HG03469 (cell line): ENCODE results near the gene PAX9.

Experiments
- ATAC-seq: cut with Tn5 transposase; IDR thresholded peaks from one replicate; pipeline ENCODE4 v1.9.1; 2021; ENCODE audit warnings: mild to moderate bottlenecking, moderate library complexity, moderate number of reproducible peaks; ENCODE audit not compliant: unreplicated experiment

Gene PAX9

GRCh38 chr14:36655963-36656686, 5.5 kb upstream of the PAX9 start:
- no peak for ATAC-seq

DNA sequence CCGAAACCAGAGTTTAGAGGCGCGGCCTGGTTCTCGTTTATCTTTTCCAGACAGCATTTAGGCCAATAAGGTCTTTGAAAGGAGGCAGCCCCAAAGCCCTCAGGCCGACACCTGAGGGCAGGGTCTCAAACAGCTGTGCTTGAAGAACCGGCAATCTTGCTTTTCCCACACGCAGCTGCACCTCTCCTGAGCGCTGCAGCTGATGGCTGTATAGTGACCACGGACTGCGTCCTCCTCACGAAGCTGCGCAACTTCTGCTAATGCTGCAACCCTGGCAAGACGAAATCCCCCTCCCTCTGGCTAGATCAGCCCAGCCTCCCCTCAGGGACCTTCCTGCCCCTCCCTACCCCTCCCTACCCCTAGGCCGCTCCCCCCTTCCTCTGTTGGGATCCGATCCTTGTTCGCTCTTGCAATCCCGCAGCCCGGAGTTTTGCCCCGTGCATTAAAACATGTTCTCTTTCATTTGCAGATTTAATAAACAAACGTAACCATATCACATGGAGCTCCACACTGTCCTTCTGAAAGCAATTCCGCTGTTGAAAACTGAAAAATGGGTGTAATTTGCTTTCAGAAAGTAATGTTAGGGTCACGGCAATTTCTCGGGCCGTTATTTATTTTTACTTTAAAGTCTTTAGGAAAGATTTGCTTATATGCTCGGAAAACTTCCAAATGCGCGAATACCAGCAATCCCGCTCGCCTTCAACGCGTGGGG, 4.8 kb upstream of the PAX9 start:
- ATAC-seq = no peak

DNA sequence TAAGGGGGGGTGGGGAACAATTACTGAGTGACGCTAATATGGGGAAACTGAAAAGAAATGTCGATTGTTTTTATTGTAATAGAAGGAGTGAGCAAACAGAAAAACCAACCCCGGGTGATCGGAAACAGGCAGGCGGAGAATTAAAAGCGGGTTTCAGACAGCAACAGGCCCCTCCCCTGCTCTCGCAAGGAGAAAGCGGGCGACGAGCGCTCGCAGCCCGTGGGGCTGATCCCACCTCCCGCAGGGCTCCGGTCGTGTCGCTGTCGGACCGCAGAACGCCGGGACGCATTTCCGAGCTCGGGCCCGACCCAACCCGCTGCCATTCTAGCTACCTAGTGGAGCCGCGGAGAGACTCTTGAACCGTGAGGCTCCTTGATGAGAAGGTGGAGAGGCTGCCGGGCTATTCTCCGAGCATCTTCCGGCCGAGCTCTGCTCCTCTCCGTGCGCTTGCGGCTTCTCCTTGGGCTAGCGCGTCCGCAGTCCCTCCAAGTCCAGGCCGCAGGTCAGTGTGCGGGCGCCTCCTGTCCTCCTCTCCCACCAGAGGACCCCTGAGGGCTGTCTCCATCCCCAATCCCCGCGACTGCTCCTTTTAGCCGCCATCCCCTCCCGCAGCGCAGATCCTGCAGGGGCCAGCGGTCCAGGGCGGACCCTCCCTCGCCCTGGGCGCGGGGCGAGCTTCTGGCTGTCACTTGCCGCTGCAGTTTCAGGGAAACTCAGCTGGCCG, 4.1 kb upstream of the PAX9 start:
- no peak for ATAC-seq

DNA sequence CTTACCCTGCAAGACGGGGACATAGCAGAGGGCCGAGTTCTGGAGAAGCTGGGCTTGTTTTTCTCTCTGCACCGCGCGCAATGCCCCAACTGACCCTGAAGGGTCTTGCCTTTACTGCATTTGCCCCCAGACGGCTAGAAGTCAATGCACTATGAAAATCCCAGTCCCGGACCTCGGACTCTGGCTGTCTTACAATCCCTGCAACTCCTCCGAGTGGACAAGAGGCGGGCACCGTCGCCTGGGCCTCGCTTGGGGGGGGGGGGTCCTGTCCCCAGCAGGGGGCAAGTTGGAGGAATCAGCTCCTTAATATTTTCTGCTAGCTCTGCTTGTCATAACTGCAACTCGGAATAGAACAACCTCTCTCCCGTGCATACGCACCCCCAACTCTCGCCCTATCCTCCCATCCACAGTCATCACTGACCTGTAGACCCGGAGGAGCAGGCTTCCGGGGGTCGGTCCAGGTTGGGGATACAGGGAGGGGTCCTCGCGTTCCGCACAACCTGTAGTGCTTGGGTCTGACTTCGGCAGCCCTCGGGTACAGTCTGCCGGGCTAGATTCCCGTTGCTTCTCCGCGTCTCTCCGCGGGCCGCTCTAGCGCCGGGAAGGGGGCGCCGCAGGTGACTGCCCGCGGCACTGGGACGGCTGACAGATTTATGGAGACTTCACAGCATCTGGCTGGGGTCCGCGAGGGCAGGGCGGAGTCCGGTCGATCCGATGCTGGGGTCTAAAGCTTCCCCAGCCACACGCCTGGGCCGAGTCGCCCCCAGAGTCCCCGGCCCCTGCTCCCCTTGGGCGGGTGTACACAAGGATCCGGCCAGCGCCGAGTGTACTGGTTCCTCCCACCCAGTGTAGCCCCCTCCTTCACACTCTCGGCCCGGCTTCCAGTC, 3.3 kb upstream of the PAX9 start:
- no peak for ATAC-seq

- no peak for ATAC-seq
Measured at GRCh38 chr14:36659010-36659821, 2.4 kb upstream of the PAX9 start.

DNA sequence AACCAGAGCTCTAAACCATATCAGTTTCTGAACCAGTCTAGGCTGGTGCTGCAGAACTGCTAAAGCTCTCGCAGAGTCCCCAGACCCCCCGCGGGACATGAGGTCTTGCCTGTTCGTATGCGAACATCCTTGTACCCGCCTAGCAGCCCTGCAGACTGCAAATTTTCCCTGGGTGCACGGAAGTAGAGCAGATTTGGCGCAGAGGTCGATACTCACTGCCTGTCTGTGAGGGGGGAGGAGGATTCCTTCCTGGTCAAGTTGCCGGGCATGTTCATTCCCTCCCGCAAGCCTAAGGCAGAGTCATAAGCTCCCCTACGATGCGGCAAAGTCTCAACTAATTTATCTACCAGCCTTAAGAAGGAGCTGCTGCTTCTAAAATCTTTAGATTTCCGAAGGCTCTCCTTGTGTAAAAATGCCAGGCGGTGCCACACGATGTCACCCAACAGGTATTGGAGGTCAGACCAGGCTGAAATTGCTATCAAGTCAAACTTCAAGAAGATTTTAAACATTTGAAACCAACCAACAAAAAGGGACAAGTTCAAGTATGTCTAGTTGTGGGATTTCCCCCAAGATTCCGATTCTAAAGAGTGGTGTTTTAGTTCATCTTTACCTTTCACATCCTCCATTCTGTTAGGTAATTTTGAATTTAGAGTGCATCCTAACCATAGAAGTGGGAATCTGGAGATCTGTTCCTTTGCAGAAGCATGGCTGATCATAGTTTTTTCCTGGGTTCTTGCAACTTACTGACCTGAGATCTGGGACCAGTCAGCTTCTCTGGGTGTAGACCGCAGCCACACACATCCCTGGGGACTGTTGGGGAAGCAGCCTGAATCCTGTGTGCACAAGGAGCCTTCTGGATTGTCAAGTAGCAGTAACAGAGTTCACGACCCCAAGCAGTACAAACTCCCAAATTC, 1.6 kb upstream of the PAX9 start:
- ATAC-seq = no peak

GRCh38 chr14:36660736-36661505, 739 bp upstream of the PAX9 start:
- ATAC-seq = no peak

DNA sequence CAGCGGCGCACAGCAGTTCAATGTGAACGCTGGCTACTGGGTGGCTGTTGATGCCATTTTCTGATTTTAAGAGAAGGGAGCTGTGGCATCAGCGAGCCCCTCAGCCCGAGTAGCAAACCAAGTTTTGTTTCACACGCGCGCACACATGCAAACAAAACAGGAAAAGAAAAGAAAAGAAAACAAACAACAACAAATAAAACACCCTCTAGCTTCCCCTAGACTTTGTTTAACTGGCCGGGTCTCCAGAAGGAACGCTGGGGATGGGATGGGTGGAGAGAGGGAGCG, 540 bp downstream of the PAX9 start:
- no peak for ATAC-seq

- no peak for ATAC-seq
Measured at GRCh38 chr14:36662543-36663403, 1.1 kb downstream of the PAX9 start.

GRCh38 chr14:36663404-36664321, 2.0 kb downstream of the PAX9 start:
- ATAC-seq = no peak

DNA sequence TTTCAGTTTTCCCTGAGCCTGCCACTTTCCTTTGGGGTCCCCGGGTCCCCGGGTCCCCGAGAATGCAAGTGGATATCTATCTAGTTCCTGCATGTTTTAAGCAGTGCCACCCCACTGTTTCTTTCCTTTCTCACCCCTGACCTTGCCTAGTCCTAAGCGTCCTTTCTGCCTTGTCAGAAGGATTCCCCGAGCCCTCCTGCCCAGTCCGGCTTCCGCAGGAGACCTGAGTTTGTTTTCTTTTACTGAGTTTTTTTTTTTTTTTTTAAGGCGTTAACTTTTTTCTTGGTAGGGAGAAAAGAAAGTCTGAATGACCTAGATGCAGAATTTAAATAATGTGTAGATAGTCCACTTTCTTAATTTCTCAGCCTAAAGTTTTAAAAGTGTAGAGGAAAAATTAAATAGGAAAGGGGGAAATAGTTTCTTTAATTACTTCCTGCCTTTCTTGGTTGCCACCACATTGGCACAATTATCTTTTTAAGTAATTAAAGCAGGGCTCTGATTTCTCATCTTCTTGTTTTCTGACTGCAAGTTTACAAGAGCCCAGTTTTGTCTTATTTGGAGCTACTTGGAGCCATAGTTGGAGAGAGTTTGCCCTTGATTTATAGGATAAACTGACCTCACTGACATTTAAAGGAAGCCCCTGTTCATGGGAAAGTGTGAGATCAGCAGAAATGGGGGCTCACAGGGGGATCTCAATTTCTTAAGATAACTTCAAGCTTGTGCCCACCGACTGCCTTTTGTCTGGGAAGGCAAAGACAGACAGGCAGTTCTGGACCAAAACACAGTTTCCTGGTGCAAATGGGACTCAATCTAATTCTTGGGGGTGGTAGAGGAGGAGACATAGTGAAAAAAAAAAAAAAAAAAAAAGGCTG, 2.9 kb downstream of the PAX9 start:
- ATAC-seq = no peak

DNA sequence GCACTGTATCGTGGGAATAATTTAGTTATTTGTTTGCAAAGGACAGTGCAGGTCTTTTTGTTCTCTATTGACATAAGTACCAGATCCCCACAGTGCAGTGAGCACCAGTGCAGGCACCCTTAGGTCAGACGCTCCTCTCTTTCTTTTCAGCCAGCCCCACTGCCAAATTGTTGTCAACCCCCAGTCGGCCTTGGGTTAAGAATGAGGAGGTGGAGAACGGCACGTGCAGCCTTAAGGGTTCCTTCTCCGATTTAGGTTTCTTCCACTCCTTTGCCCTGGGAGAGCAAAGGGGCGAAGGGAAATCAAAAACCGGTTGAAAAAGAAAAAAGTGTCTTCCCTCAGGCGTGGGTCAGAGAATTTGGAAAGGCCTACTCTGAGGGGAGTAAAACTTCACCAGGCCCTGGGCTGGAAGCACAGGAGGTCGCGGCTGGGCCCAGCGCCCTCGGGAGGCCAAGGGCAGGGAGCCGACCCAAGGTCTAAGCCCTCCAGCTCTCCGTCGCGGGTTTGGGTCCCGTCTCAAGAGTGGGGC, 4.3 kb downstream of the PAX9 start:
- no peak for ATAC-seq

GRCh38 chr14:36666416-36667206, 5.0 kb downstream of the PAX9 start:
- no peak for ATAC-seq

DNA sequence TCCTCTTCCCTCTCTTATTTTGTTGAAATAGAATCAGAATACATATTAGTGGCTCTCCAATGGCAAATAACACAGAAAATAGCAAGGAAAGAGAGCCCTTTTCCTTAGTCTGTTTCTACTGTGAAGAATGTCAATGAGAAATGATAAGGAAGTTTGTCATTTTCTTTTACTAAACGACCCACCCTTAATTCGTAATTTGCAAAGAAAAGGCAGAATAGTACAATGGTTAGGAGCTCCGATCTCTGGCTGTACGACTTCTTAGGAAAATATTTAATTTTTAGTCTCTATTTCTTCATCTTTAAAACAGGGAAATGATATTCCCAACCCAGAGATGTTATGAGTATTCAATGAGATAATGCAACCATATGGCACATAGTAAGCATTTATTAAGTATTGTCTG, 6.0 kb downstream of the PAX9 start:
- ATAC-seq = no peak

DNA sequence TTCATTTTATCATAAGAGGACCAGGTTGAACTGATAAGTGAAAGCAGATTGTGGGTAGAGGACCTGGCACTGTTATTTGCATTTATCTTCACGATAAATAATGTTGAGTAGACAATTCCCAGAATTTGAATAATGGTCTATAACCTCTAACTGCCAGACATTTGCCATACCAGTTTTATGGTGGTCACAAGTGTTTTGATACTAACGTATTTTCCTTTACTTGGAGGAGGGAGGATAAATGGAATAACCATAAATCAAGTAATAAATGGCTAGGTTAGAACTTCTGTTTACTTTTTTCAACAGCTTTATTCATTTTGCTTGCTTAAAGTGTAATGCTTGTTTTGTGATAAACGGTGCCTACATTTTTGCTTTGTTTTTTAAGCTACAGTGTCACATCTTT, 9.5 kb downstream of the PAX9 start:
- no peak for ATAC-seq
